SU-DHL-6 (cell line): Measurements from ENCODE around the gene SEC63.
"Not testable (repeated sequence)": the region's sequence is repeated elsewhere in the genome, so short reads cannot be mapped to it uniquely, and the experiment has no call there.

Experiments used
- H2AFZ ChIP-seq: fragments of 200-600 bp; sonication (generic); 2 replicates; pipeline ENCODE4 v1.6.1; 2014; ENCODE audit warnings: low read depth, mild to moderate bottlenecking, moderate library complexity, mixed read lengths, antibody characterized with exemption, low read length; ENCODE audit not compliant: severe bottlenecking
- H3F3A ChIP-seq: fragments of 200-600 bp; shearing (Covaris generic); 2 replicates; pipeline ENCODE4 v1.6.0; 2016; ENCODE audit warnings: antibody characterized with exemption, mild to moderate bottlenecking; ENCODE audit not compliant: insufficient read depth
- H3K27ac ChIP-seq: fragments of 200-600 bp; sonication (generic); 2 replicates; pipeline ENCODE4 v1.5.1; 2016; ENCODE audit warnings: low read depth, mild to moderate bottlenecking, low read length, moderate library complexity, mixed read lengths
- H3K27me3 ChIP-seq: fragments of 200-600 bp; sonication (generic), shearing (Covaris generic); 2 replicates; pipeline ENCODE4 v1.6.0; 2014; ENCODE audit warnings: mild to moderate bottlenecking, low read length
- H3K36me3 ChIP-seq: fragments of 200-600 bp; sonication (generic); 2 replicates; pipeline ENCODE4 v1.6.1; 2014; ENCODE audit warnings: mild to moderate bottlenecking, low read length, mixed read lengths
- H3K4me2 ChIP-seq: fragments of 300-600, 200-600 bp; shearing (Covaris generic), sonication (generic); 2 replicates; pipeline ENCODE4 v1.6.0; 2014; ENCODE audit warnings: low read length, low read depth, mild to moderate bottlenecking; ENCODE audit not compliant: poor library complexity, severe bottlenecking
- H3K4me3 ChIP-seq: fragments of 200-600 bp; sonication (generic); 2 replicates; pipeline ENCODE4 v1.5.1; 2014; ENCODE audit warnings: antibody characterized with exemption, low read length, mild to moderate bottlenecking, mixed read lengths; ENCODE audit not compliant: insufficient read depth, poor library complexity, severe bottlenecking
- H3K79me2 ChIP-seq: fragments of 200-600 bp; sonication (generic); 2 replicates; pipeline ENCODE4 v1.6.1; 2014; ENCODE audit warnings: mild to moderate bottlenecking, low read length, moderate library complexity; ENCODE audit not compliant: insufficient read depth
- H3K9ac ChIP-seq: fragments of 200-600 bp; sonication (generic); 2 replicates; pipeline ENCODE4 v1.7.0; 2014; ENCODE audit warnings: mild to moderate bottlenecking, low read length
- H3K9me2 ChIP-seq: fragments of 200-600 bp; sonication (generic); replicated peaks from 2 replicates; pipeline ENCODE4 v1.6.1; 2014; ENCODE audit warnings: low read length; ENCODE audit not compliant: insufficient read depth
- H3K9me3 ChIP-seq: fragments of 200-600 bp; sonication (generic); 2 replicates; pipeline ENCODE4 v1.6.1; 2014; ENCODE audit warnings: low read length, mixed read lengths; ENCODE audit not compliant: insufficient read depth
- H4K20me1 ChIP-seq: fragments of 200-600 bp; sonication (generic); 2 replicates; pipeline ENCODE4 v1.6.1; 2014; ENCODE audit warnings: low read depth, mild to moderate bottlenecking, antibody characterized with exemption, low read length, moderate library complexity, mixed read lengths
- CTCF ChIP-seq: fragments of 200-600 bp; sonication (generic); IDR thresholded peaks from one replicate; pipeline ENCODE4 v1.5.1; 2017; ENCODE audit warnings: antibody characterized with exemption, mild to moderate bottlenecking, low read length, moderate library complexity; ENCODE audit not compliant: insufficient read depth, poor library complexity, severe bottlenecking
- EZH2phosphoT487 ChIP-seq: fragments of 200-600 bp; sonication (generic), shearing (Covaris generic); conservative IDR thresholded peaks from 2 replicates; pipeline ENCODE4 v1.6.1; 2018; ENCODE audit warnings: mild to moderate bottlenecking, antibody characterized with exemption, low read length, moderate library complexity, mixed read lengths

The SEC63 gene

GRCh38 chr6:107864226-107865127, 93.5 kb downstream of the SEC63 start:
- Histone ChIP-seq H3K36me3 (no peaks in the 10 kb centered on the region), H2AFZ (no peak overlapping the region), H3K79me2 (no peaks in the 10 kb centered on the region), H3K4me3 (no peak overlapping the region), H3K27me3 (no peaks in the 10 kb centered on the region), H3K27ac (no peak overlapping the region), H3K9me2 (no peaks in the 10 kb centered on the region), H3K9me3 (no peaks in the 10 kb centered on the region), H3K4me2 (no peak overlapping the region), H3F3A (no peaks in the 10 kb centered on the region), H4K20me1 (no peaks in the 10 kb centered on the region), H3K9ac (no peak overlapping the region)
- TF ChIP-seq EZH2phosphoT487: no peak
- no peak for TF ChIP-seq CTCF

GRCh38 chr6:107862383-107862782, 95.6 kb downstream of the SEC63 start:
- H4K20me1 ChIP-seq: no peaks in the 10 kb centered on the region
- no peaks in the 10 kb centered on the region for H3K9me2 ChIP-seq
- no peak overlapping the region for H3K9ac ChIP-seq
- no peak overlapping the region for H2AFZ ChIP-seq
- H3K27me3 ChIP-seq: no peaks in the 10 kb centered on the region
- no peaks in the 10 kb centered on the region for H3K9me3 ChIP-seq
- TF ChIP-seq CTCF (no peak), EZH2phosphoT487 (no peak)
- no peak overlapping the region for H3K4me3 ChIP-seq
- no peaks in the 10 kb centered on the region for H3K36me3 ChIP-seq
- no peaks in the 10 kb centered on the region for H3K79me2 ChIP-seq
- no peaks in the 10 kb centered on the region for H3F3A ChIP-seq
- H3K27ac ChIP-seq: no peak overlapping the region
- no peak overlapping the region for H3K4me2 ChIP-seq

- H4K20me1 ChIP-seq, H3K79me2 ChIP-seq, H3K9me3 ChIP-seq, H3K36me3 ChIP-seq, H3F3A ChIP-seq, H3K9ac ChIP-seq, H3K4me3 ChIP-seq, H3K27ac ChIP-seq, H2AFZ ChIP-seq, H3K27me3 ChIP-seq, H3K4me2 ChIP-seq, H3K9me2 ChIP-seq: not testable (repeated sequence)
Measured at GRCh38 chr6:107860963-107861362, 97.0 kb downstream of the SEC63 start.

- not testable (repeated sequence) for H4K20me1 ChIP-seq, H3F3A ChIP-seq, H3K9me2 ChIP-seq, H3K27ac ChIP-seq, H3K9me3 ChIP-seq, H3K36me3 ChIP-seq, H3K4me3 ChIP-seq, H3K79me2 ChIP-seq, H3K9ac ChIP-seq, H3K4me2 ChIP-seq, H3K27me3 ChIP-seq, H2AFZ ChIP-seq
Measured at GRCh38 chr6:107860144-107860543, 97.9 kb downstream of the SEC63 start.
